Lower leg skin (tissue), 3 donors: ENCODE measurements around the gene PRDX5.

Experiments
- CTCF ChIP-seq, 3 donors: fragments of 450-650 bp; IDR thresholded peaks; one replicate each; pipeline ENCODE4 v1.5.1; 2016; ENCODE audit warnings: antibody characterized with exemption in 3 of 3, mild to moderate bottlenecking in 3 of 3, moderate library complexity in 2 of 3
- POLR2A ChIP-seq, 2 donors: fragments of 450-650 bp; IDR thresholded peaks; one replicate each; pipeline ENCODE4 v1.6.1; 2016 to 2017; ENCODE audit warnings: antibody characterized with exemption in 2 of 2, mild to moderate bottlenecking in 1 of 2, moderate library complexity in 1 of 2

GRCh38 chr11:64320556-64320955 is 2.6 kb downstream of the PRDX5 start:
- no peak for TF ChIP-seq CTCF (IDR thresholded peaks at IDR 0.05)
- no peak for TF ChIP-seq POLR2A (IDR thresholded peaks at IDR 0.05)
